DND-41 (cell line): ENCODE data around the gene SETBP1.

Experiments
- CTCF ChIP-seq: IDR thresholded peaks from 2 replicates; pipeline ENCODE4 v1.5.1; 2012; ENCODE audit warnings: borderline replicate concordance, low read length, moderate library complexity, mild to moderate bottlenecking; ENCODE audit not compliant: poor library complexity, severe bottlenecking; ENCODE audit errors: extremely low read depth
- EZH2 ChIP-seq: IDR thresholded peaks from 3 replicates; pipeline ENCODE4 v1.6.1; 2012; ENCODE audit warnings: borderline replicate concordance, low read depth, mild to moderate bottlenecking, moderate library complexity, low read length, inconsistent platforms; ENCODE audit not compliant: severe bottlenecking

GRCh38 chr18:44729631-44730101, 49.0 kb downstream of the SETBP1 start:
- TF ChIP-seq CTCF (peak; percentile 10), EZH2 (no peak)
